ENCODE data around the gene CHGA. TPM values are rescaled to one million over a fixed set of nuclear protein-coding genes. Genes with fewer than 3 reads are reported as not detected.

CHGA gene
- total and polyA plus RNA-seq, 10 of the 15 experiments (the other 5 are each of a cell fraction or from before 2014, with no cell fraction given): 0.11 to 0.23 TPM; not detected in 8

GRCh38 chr14:92890830-92891588 lies 31.9 kb upstream of the CHGA start (continued):
- TF ChIP-seq, protein P1, sequence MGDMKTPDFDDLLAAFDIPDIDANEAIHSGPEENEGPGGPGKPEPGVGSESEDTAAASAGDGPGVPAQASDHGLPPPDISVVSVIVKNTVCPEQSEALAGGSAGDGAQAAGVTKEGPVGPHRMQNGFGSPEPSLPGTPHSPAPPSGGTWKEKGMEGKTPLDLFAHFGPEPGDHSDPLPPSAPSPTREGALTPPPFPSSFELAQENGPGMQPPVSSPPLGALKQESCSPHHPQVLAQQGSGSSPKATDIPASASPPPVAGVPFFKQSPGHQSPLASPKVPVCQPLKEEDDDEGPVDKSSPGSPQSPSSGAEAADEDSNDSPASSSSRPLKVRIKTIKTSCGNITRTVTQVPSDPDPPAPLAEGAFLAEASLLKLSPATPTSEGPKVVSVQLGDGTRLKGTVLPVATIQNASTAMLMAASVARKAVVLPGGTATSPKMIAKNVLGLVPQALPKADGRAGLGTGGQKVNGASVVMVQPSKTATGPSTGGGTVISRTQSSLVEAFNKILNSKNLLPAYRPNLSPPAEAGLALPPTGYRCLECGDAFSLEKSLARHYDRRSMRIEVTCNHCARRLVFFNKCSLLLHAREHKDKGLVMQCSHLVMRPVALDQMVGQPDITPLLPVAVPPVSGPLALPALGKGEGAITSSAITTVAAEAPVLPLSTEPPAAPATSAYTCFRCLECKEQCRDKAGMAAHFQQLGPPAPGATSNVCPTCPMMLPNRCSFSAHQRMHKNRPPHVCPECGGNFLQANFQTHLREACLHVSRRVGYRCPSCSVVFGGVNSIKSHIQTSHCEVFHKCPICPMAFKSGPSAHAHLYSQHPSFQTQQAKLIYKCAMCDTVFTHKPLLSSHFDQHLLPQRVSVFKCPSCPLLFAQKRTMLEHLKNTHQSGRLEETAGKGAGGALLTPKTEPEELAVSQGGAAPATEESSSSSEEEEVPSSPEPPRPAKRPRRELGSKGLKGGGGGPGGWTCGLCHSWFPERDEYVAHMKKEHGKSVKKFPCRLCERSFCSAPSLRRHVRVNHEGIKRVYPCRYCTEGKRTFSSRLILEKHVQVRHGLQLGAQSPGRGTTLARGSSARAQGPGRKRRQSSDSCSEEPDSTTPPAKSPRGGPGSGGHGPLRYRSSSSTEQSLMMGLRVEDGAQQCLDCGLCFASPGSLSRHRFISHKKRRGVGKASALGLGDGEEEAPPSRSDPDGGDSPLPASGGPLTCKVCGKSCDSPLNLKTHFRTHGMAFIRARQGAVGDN (IDR thresholded peaks at IDR 0.05): no peak
- no peak for TF ChIP-seq CBX3 (IDR thresholded peaks at IDR 0.05; ENCODE audit: borderline replicate concordance, low read depth)
- no peak for TF ChIP-seq NFYA (IDR thresholded peaks at IDR 0.05; ENCODE audit: borderline replicate concordance, low read depth, low read length)
- no peak for TF ChIP-seq ZNF24 (IDR thresholded peaks at IDR 0.05)
- no peak for TF ChIP-seq HDGF (IDR thresholded peaks at IDR 0.05)
- no peak for TF ChIP-seq NFXL1 (IDR thresholded peaks at IDR 0.05; ENCODE audit: borderline replicate concordance)
- no peak for TF ChIP-seq EED (IDR thresholded peaks at IDR 0.05; ENCODE audit: low read depth)
- TF ChIP-seq NRF1 (conservative IDR thresholded peaks at IDR 0.05; ENCODE audit: low read depth, low read length): no peak
- no peak for TF ChIP-seq PAX8 (IDR thresholded peaks at IDR 0.05)
- TF ChIP-seq MTA2 (IDR thresholded peaks at IDR 0.05; ENCODE audit: low read depth): no peak
- TF ChIP-seq PML (IDR thresholded peaks at IDR 0.05; ENCODE audit: low read length): no peak
- no peak for TF ChIP-seq SMAD1 (IDR thresholded peaks at IDR 0.05; ENCODE audit: low read depth, partially characterized antibody)

Data from GM12878 (cell line).